ENCODE data around the gene EZH1. TPM values are rescaled to one million over a fixed set of nuclear protein-coding genes. Genes with fewer than 3 reads are reported as not detected.

The EZH1 gene
- total RNA-seq, 1 experiment from 2014 or later: 22.8 TPM

DNA sequence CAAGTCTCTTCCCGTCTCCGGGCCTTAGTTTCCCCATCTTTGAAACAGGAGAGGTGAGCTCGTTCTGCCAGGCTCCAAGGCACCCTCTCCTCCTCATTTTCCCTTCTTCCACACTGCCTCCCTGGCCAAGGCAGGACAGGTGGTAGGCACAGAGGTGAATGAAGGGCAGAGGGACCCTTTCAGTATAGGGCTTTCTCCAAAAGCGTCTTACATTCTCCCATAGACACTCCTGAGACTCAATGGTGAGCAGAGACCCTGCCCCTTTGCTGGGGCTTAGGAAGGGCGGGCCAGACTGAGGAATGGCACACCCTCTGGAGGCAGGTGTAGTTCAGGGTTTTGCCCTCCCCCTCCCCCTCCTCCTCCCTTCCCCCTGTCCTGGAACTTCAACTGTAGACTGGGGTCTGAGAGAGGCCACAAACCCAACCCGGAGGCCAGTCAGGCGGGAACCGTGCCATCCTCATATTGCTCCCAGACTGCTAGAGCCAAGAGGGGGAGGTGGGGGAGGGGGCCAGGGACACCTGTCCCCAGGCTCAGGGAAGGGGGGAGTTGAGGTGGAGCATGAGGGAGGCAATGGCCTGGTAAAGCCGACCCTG lies 70.0 kb downstream of the EZH1 start:
- H3K36me3 ChIP-seq (ENCODE audit: low read depth): no peaks in the 10 kb centered on the region
- TF ChIP-seq EZH2 (IDR thresholded peaks at IDR 0.05; ENCODE audit: low read depth): no peak
- TF ChIP-seq, protein P1, sequence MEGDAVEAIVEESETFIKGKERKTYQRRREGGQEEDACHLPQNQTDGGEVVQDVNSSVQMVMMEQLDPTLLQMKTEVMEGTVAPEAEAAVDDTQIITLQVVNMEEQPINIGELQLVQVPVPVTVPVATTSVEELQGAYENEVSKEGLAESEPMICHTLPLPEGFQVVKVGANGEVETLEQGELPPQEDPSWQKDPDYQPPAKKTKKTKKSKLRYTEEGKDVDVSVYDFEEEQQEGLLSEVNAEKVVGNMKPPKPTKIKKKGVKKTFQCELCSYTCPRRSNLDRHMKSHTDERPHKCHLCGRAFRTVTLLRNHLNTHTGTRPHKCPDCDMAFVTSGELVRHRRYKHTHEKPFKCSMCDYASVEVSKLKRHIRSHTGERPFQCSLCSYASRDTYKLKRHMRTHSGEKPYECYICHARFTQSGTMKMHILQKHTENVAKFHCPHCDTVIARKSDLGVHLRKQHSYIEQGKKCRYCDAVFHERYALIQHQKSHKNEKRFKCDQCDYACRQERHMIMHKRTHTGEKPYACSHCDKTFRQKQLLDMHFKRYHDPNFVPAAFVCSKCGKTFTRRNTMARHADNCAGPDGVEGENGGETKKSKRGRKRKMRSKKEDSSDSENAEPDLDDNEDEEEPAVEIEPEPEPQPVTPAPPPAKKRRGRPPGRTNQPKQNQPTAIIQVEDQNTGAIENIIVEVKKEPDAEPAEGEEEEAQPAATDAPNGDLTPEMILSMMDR (conservative IDR thresholded peaks at IDR 0.05): no peak
- H3K27ac ChIP-seq: no peak overlapping the region
- H4K20me1 ChIP-seq (ENCODE audit: insufficient read depth): no peaks in the 10 kb centered on the region
- CTCF ChIA-PET: interaction anchor here (2.4 kb wide), 1 partner anchor 56 kb away, joined by 5 read pairs; no protein-coding TSS in a partner anchor
- H3K4me2 ChIP-seq: peak overlapping the region; percentile 93
- H3K4me3 ChIP-seq: peak overlapping the region; percentile 95; the same call in 1 of the 2 replicates
- no peaks in the 10 kb centered on the region for H3K27me3 ChIP-seq (ENCODE audit: insufficient read depth, low read depth)
- H3K9me3 ChIP-seq (ENCODE audit: insufficient read depth, low read depth): no peaks in the 10 kb centered on the region
- peaks cover 32% of the 10 kb centered on the region for H3K79me2 ChIP-seq (ENCODE audit: low read depth)
- POLR2A ChIA-PET (ENCODE audit: unreplicated experiment): interaction anchor here (0.5 kb wide), 1 partner anchor 11 kb away, joined by 5 read pairs; no protein-coding TSS in a partner anchor
- H2AFZ ChIP-seq: no peak overlapping the region
- no TSS peak for BruUV-seq (replicated peaks)
- intact Hi-C loops (cut with micrococcal nuclease; ENCODE audit: unreplicated experiment): loop anchor here (5.0 kb wide), 2 partner anchors 253 to 348 kb away; partner anchors contain the start of gene CAVIN1
- H3F3A ChIP-seq (ENCODE audit: insufficient read depth, low read depth): peaks cover 20% of the 10 kb centered on the region
- peaks cover 38% of the 10 kb centered on the region for H3K4me1 ChIP-seq (replicated peaks; ENCODE audit: insufficient read depth)
- DNase-seq: no peak
- no peaks in the 10 kb centered on the region for H3K9me2 ChIP-seq (ENCODE audit: insufficient read depth)

DNA sequence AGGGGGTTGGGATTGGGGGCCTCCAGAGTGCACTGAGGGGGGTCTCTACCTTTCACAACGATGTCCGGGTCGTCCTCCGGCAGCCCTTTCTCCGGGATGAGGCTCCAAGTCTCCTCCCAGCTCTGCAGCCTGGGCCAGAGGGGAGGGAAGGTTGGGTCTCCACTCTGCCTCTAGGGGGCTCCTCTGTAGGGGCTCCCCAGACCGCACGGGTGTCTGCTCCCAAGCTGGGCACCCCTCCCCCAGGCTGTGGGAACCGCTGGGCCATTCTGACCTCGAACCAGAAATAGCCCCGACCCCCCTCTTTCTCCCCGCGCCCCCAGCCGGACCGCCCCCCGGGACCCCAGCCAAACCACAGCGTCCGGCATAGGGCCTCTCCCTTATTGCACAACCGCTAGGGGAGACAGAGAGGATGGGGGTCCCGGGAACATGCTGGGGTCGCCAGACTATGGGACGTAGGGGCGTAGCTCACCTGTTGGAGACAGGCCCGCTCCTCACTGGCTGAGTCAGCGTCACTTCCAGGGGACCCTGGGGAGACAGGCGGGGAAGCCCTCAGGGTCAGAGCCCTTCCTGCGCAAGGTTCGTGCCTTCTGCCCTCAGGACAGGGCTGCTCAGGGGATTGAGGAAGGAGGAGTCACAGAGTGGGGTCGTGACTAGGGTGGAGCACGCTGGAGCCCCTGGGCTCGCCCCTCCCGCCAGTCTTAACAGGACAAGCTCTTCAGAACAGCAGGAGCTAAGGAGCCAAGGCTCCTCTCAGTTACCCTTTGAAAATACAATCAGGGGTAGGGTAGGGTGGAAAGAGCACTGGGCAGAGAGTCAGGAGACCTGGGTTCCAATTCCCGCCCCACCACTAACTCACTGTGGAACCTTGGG lies 70.7 kb downstream of the EZH1 start:
- POLR2A ChIA-PET (ENCODE audit: unreplicated experiment): interaction anchor here (0.5 kb wide), 1 partner anchor 11 kb away, joined by 5 read pairs; no protein-coding TSS in a partner anchor
- peaks cover 35% of the 10 kb centered on the region for H3K4me1 ChIP-seq (replicated peaks; ENCODE audit: insufficient read depth)
- intact Hi-C loops (cut with micrococcal nuclease; ENCODE audit: unreplicated experiment): no loop called here

DNA sequence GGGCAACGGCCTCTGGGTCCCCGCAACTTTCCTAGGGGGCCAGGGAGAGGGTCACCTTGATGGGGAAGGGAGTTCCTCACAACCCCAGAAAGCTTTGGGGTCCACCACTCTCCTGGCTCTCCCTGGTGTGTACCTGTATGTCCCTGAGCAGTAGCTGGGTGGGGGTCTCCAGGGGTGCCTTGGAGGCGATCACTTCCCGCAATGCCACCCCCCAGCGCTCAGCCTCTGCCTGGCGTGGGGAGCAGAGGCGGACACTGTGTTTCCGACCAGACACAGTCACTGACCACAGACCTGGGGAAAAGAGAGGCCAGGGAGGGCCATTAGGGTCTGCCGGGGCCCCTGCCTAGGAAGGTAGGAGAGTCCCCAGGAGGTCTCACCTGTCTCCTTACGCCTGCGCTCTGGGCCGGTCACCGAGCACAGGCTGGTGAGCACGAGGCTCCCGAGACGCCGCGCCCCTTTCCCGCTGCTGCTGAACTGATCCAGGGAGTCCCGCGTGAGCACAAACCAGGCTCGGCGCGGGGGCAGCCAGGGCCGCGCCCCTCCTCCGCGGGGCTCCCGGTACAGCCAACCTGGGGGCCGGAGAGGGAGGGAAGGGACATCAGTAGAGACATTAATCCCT lies 71.5 kb downstream of the EZH1 start:
- intact Hi-C loops (cut with micrococcal nuclease; ENCODE audit: unreplicated experiment): no loop called here
- peaks cover 32% of the 10 kb centered on the region for H3K79me2 ChIP-seq (ENCODE audit: low read depth)
- H2AFZ ChIP-seq: no peak overlapping the region
- H3F3A ChIP-seq (ENCODE audit: insufficient read depth, low read depth): peaks cover 22% of the 10 kb centered on the region
- H3K36me3 ChIP-seq (ENCODE audit: low read depth): no peaks in the 10 kb centered on the region
- no TSS peak for BruUV-seq (replicated peaks)
- H3K4me1 ChIP-seq (replicated peaks; ENCODE audit: insufficient read depth): peaks cover 36% of the 10 kb centered on the region
- ChIA-PET CTCF (no interaction called here), POLR2A (ENCODE audit: unreplicated experiment) (no interaction called here)
- no peaks in the 10 kb centered on the region for H4K20me1 ChIP-seq (ENCODE audit: insufficient read depth)
- no peak overlapping the region for H3K4me2 ChIP-seq
- H3K9me3 ChIP-seq (ENCODE audit: insufficient read depth, low read depth): no peaks in the 10 kb centered on the region
- H3K27ac ChIP-seq: no peak overlapping the region
- H3K27me3 ChIP-seq (ENCODE audit: insufficient read depth, low read depth): no peaks in the 10 kb centered on the region
- TF ChIP-seq, protein P1 (conservative IDR thresholded peaks at IDR 0.05): no peak
- TF ChIP-seq EZH2 (IDR thresholded peaks at IDR 0.05; ENCODE audit: low read depth): no peak
- no peaks in the 10 kb centered on the region for H3K9me2 ChIP-seq (ENCODE audit: insufficient read depth)
- DNase-seq: no peak
- no peak overlapping the region for H3K4me3 ChIP-seq

More for the DNA sequence above, 70.7 kb downstream of the EZH1 start:
- Histone ChIP-seq H3K27me3 (ENCODE audit: insufficient read depth, low read depth) (no peaks in the 10 kb centered on the region), H2AFZ (no peak overlapping the region), H3K27ac (no peak overlapping the region), H3K4me3 (peak overlapping the region; percentile 95; the same call in 1 of the 2 replicates), H3K36me3 (ENCODE audit: low read depth) (no peaks in the 10 kb centered on the region), H3K79me2 (ENCODE audit: low read depth) (peaks cover 32% of the 10 kb centered on the region), H3F3A (ENCODE audit: insufficient read depth, low read depth) (peaks cover 21% of the 10 kb centered on the region), H3K9me3 (ENCODE audit: insufficient read depth, low read depth) (no peaks in the 10 kb centered on the region), H3K9me2 (ENCODE audit: insufficient read depth) (no peaks in the 10 kb centered on the region), H3K4me2 (peak overlapping the region; percentile 93), H4K20me1 (ENCODE audit: insufficient read depth) (no peaks in the 10 kb centered on the region)
- BruUV-seq (replicated peaks): no TSS peak
- no peak for TF ChIP-seq EZH2 (IDR thresholded peaks at IDR 0.05; ENCODE audit: low read depth)
- TF ChIP-seq, protein P1 (conservative IDR thresholded peaks at IDR 0.05): 0 out of 2 replicates have a peak, but pooled peaks have one; percentile 35
- CTCF ChIA-PET: no interaction called here
- DNase-seq: no peak

Measured in PC-9 (cell line).